ENCODE results near the gene AP3S2. TPM values are rescaled to one million over a fixed set of nuclear protein-coding genes. Genes with fewer than 3 reads are reported as not detected.

The AP3S2 gene
- total and polyA plus RNA-seq, 2 of the 13 experiments (the other 11 are each of a cell fraction or from before 2014, with no cell fraction given): 17.6 to 44.4 TPM

- TF ChIP-seq TBL1XR1 (IDR thresholded peaks at IDR 0.05; ENCODE audit: borderline replicate concordance, low read length, partially characterized antibody): no peak
- TF ChIP-seq, protein P1, sequence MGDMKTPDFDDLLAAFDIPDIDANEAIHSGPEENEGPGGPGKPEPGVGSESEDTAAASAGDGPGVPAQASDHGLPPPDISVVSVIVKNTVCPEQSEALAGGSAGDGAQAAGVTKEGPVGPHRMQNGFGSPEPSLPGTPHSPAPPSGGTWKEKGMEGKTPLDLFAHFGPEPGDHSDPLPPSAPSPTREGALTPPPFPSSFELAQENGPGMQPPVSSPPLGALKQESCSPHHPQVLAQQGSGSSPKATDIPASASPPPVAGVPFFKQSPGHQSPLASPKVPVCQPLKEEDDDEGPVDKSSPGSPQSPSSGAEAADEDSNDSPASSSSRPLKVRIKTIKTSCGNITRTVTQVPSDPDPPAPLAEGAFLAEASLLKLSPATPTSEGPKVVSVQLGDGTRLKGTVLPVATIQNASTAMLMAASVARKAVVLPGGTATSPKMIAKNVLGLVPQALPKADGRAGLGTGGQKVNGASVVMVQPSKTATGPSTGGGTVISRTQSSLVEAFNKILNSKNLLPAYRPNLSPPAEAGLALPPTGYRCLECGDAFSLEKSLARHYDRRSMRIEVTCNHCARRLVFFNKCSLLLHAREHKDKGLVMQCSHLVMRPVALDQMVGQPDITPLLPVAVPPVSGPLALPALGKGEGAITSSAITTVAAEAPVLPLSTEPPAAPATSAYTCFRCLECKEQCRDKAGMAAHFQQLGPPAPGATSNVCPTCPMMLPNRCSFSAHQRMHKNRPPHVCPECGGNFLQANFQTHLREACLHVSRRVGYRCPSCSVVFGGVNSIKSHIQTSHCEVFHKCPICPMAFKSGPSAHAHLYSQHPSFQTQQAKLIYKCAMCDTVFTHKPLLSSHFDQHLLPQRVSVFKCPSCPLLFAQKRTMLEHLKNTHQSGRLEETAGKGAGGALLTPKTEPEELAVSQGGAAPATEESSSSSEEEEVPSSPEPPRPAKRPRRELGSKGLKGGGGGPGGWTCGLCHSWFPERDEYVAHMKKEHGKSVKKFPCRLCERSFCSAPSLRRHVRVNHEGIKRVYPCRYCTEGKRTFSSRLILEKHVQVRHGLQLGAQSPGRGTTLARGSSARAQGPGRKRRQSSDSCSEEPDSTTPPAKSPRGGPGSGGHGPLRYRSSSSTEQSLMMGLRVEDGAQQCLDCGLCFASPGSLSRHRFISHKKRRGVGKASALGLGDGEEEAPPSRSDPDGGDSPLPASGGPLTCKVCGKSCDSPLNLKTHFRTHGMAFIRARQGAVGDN (CRISPR knock-in tag; IDR thresholded peaks at IDR 0.05): peak; percentile 89
- TF ChIP-seq ZNF770 (CRISPR knock-in tag; IDR thresholded peaks at IDR 0.05): no peak
- TF ChIP-seq IKZF5 (CRISPR knock-in tag; IDR thresholded peaks at IDR 0.05): peak; percentile 85
- TF ChIP-seq ZNF343 (CRISPR knock-in tag; IDR thresholded peaks at IDR 0.05): peak; percentile 28; the same call in 1 of the 2 replicates
- TF ChIP-seq, protein P2, sequence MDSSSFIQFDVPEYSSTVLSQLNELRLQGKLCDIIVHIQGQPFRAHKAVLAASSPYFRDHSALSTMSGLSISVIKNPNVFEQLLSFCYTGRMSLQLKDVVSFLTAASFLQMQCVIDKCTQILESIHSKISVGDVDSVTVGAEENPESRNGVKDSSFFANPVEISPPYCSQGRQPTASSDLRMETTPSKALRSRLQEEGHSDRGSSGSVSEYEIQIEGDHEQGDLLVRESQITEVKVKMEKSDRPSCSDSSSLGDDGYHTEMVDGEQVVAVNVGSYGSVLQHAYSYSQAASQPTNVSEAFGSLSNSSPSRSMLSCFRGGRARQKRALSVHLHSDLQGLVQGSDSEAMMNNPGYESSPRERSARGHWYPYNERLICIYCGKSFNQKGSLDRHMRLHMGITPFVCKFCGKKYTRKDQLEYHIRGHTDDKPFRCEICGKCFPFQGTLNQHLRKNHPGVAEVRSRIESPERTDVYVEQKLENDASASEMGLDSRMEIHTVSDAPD (CRISPR knock-in tag; IDR thresholded peaks at IDR 0.05): 0 out of 2 replicates have a peak, but pooled peaks have one; percentile 54
- peak; percentile 26; the same call in 1 of the 2 replicates for TF ChIP-seq KLF12 (CRISPR knock-in tag; IDR thresholded peaks at IDR 0.05; ENCODE audit: borderline replicate concordance)
- no peak for TF ChIP-seq MYNN (CRISPR knock-in tag; IDR thresholded peaks at IDR 0.05; ENCODE audit: low read depth)
- TF ChIP-seq ARID2 (CRISPR knock-in tag; IDR thresholded peaks at IDR 0.05; ENCODE audit: borderline replicate concordance): peak; percentile 46; the same call in 1 of the 2 replicates
- peak; percentile 64; the same call in 1 of the 2 replicates for TF ChIP-seq RCOR2 (CRISPR knock-in tag; IDR thresholded peaks at IDR 0.05)
- peak; percentile 69; the same call in 1 of the 2 replicates for TF ChIP-seq SOX5 (CRISPR knock-in tag; IDR thresholded peaks at IDR 0.05; ENCODE audit: borderline replicate concordance)
- peak; percentile 54 for TF ChIP-seq RBFOX2 (IDR thresholded peaks at IDR 0.05; ENCODE audit: low read depth, low read length)
- TF ChIP-seq ZNF569 (CRISPR knock-in tag; IDR thresholded peaks at IDR 0.05; ENCODE audit: borderline replicate concordance): no peak
- TF ChIP-seq SP5 (CRISPR knock-in tag; IDR thresholded peaks at IDR 0.05; ENCODE audit: borderline replicate concordance, low read depth): peak; percentile 66
- TF ChIP-seq, protein P3, sequence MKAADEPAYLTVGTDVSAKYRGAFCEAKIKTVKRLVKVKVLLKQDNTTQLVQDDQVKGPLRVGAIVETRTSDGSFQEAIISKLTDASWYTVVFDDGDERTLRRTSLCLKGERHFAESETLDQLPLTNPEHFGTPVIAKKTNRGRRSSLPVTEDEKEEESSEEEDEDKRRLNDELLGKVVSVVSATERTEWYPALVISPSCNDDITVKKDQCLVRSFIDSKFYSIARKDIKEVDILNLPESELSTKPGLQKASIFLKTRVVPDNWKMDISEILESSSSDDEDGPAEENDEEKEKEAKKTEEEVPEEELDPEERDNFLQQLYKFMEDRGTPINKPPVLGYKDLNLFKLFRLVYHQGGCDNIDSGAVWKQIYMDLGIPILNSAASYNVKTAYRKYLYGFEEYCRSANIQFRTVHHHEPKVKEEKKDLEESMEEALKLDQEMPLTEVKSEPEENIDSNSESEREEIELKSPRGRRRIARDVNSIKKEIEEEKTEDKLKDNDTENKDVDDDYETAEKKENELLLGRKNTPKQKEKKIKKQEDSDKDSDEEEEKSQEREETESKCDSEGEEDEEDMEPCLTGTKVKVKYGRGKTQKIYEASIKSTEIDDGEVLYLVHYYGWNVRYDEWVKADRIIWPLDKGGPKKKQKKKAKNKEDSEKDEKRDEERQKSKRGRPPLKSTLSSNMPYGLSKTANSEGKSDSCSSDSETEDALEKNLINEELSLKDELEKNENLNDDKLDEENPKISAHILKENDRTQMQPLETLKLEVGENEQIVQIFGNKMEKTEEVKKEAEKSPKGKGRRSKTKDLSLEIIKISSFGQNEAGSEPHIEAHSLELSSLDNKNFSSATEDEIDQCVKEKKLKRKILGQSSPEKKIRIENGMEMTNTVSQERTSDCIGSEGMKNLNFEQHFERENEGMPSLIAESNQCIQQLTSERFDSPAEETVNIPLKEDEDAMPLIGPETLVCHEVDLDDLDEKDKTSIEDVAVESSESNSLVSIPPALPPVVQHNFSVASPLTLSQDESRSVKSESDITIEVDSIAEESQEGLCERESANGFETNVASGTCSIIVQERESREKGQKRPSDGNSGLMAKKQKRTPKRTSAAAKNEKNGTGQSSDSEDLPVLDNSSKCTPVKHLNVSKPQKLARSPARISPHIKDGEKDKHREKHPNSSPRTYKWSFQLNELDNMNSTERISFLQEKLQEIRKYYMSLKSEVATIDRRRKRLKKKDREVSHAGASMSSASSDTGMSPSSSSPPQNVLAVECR (CRISPR knock-in tag; IDR thresholded peaks at IDR 0.05; ENCODE audit: borderline replicate concordance): peak; percentile 65; the same call in 1 of the 2 replicates
Observed at GRCh38 chr15:89809093-89809786, 84.6 kb downstream of the AP3S2 start (continued).

Data from HepG2 (cell line).